Esophagus (tissue), 2 donors: ENCODE data around the gene MYB. TPM values are rescaled to one million over a fixed set of nuclear protein-coding genes. Genes with fewer than 3 reads are reported as not detected.
"Not testable (repeated sequence)": the region's sequence is repeated elsewhere in the genome, so short reads cannot be mapped to it uniquely, and the experiment has no call there.

Experiments
- H3K27ac ChIP-seq, 2 donors: one replicate each; pipeline ENCODE4 v1.5.1; 2013; ENCODE audit warnings: low read depth in 2 of 2, mild to moderate bottlenecking in 2 of 2, inconsistent platforms in 1 of 2, low read length in 1 of 2, moderate library complexity in 1 of 2
- H3K27me3 ChIP-seq, 2 donors: one replicate each; pipeline ENCODE4 v1.6.1; 2013; ENCODE audit warnings: low read length in 2 of 2, control low read depth in 1 of 2, mild to moderate bottlenecking in 1 of 2; ENCODE audit not compliant: insufficient read depth in 2 of 2, control insufficient read depth in 1 of 2
- H3K36me3 ChIP-seq, 2 donors: one replicate each; pipeline ENCODE4 v1.6.1; 2013; ENCODE audit warnings: low read length in 1 of 2; ENCODE audit not compliant: control insufficient read depth in 2 of 2, insufficient read depth in 2 of 2
- H3K4me1 ChIP-seq, 2 donors: one replicate each; pipeline ENCODE4 v1.6.1; 2013; ENCODE audit warnings: low read length in 1 of 2; ENCODE audit not compliant: control insufficient read depth in 2 of 2, insufficient read depth in 2 of 2
- H3K4me3 ChIP-seq, 2 donors: one replicate each; pipeline ENCODE4 v1.5.1; 2013; ENCODE audit warnings: low read length in 2 of 2, mild to moderate bottlenecking in 2 of 2, low read depth in 1 of 2, moderate library complexity in 1 of 2
- H3K9me3 ChIP-seq, 2 donors: one replicate each; pipeline ENCODE4 v1.6.1; 2013; ENCODE audit warnings: mild to moderate bottlenecking in 2 of 2, low read depth in 1 of 2, low read length in 1 of 2, moderate library complexity in 1 of 2; ENCODE audit not compliant: control insufficient read depth in 2 of 2, insufficient read depth in 1 of 2
- WGBS, 2 donors: extraction: QIAGEN DNeasy Blood & Tissue Kit; methylation state at CpG; one replicate each; pipeline ENCODE4 v1.1.7; 2013; 5-methylcytosine and 5-hydroxymethylcytosine counted together
- polyA plus RNA-seq, 2 donors: library from polyadenylated mRNA; stranded (reverse); fragments of 200-250 nt; gene quantifications; one replicate each; pipeline ENCODE4 v1.2.3, GENCODE V29; 2013
- donor health status: healthy with polysubstance abuse.
- donor health status: Bipolar disorder and iron deficiency.

The MYB gene
- polyA plus RNA-seq, 2 donors: 1.5 to 2.5 TPM

GRCh38 chr6:135146162-135146934, 34.8 kb upstream of the MYB start:
- Histone ChIP-seq H3K27ac (no peak overlapping the region), H3K4me3 (no peak overlapping the region), H3K4me1 (no peaks in the 10 kb centered on the region), H3K9me3 (no peaks in the 10 kb centered on the region), H3K36me3 (no peaks in the 10 kb centered on the region), H3K27me3 (no peaks in the 10 kb centered on the region)
- 88 to 93% methylated on average over 7 of the region's 7 CpGs for WGBS, 2 donors

GRCh38 chr6:135147637-135148592, 33.2 kb upstream of the MYB start:
- no peak overlapping the region for H3K27ac ChIP-seq
- H3K9me3 ChIP-seq: no peaks in the 10 kb centered on the region
- no peaks in the 10 kb centered on the region for H3K4me1 ChIP-seq
- no peaks in the 10 kb centered on the region for H3K27me3 ChIP-seq
- H3K4me3 ChIP-seq: no peak overlapping the region
- no peaks in the 10 kb centered on the region for H3K36me3 ChIP-seq
- WGBS, 2 donors: 77 to 80% methylated on average over 5 of the region's 5 CpGs

GRCh38 chr6:135148889-135149288, 32.2 kb upstream of the MYB start:
- WGBS, 2 donors: 78 to 79% methylated on average over 3 of the region's 3 CpGs
- no peaks in the 10 kb centered on the region for H3K4me1 ChIP-seq
- no peaks in the 10 kb centered on the region for H3K9me3 ChIP-seq
- H3K27ac ChIP-seq: no peak overlapping the region
- no peak overlapping the region for H3K4me3 ChIP-seq
- H3K27me3 ChIP-seq: no peaks in the 10 kb centered on the region
- H3K36me3 ChIP-seq: no peaks in the 10 kb centered on the region

- 71 to 76% methylated on average over 6 of the region's 6 CpGs for WGBS, 2 donors
- Histone ChIP-seq H3K27me3 (no peaks in the 10 kb centered on the region), H3K9me3 (no peaks in the 10 kb centered on the region), H3K36me3 (no peaks in the 10 kb centered on the region), H3K4me1 (no peaks in the 10 kb centered on the region), H3K4me3 (no peak overlapping the region), H3K27ac (no peak overlapping the region)
These were observed 31.7 kb upstream of the MYB start for GRCh38 chr6:135149376-135149775.

GRCh38 chr6:135150481-135150880, 30.6 kb upstream of the MYB start:
- not testable (repeated sequence) for H3K36me3 ChIP-seq, H3K4me3 ChIP-seq, H3K27ac ChIP-seq, H3K9me3 ChIP-seq, H3K4me1 ChIP-seq, H3K27me3 ChIP-seq
- WGBS, 2 donors: 77 to 85% methylated on average over 2 of the region's 2 CpGs

- H3K27ac ChIP-seq, H3K4me3 ChIP-seq, H3K9me3 ChIP-seq, H3K27me3 ChIP-seq, H3K4me1 ChIP-seq, H3K36me3 ChIP-seq: not testable (repeated sequence)
- 88 to 99% methylated on average over 2 of the region's 2 CpGs for WGBS, 2 donors
These were observed 27.0 kb upstream of the MYB start for GRCh38 chr6:135154125-135154524.

GRCh38 chr6:135158397-135158796, 22.7 kb upstream of the MYB start:
- no peak overlapping the region for H3K4me3 ChIP-seq
- H3K9me3 ChIP-seq: no peaks in the 10 kb centered on the region
- no peaks in the 10 kb centered on the region for H3K27me3 ChIP-seq
- 69 to 74% methylated on average over 4 of the region's 4 CpGs for WGBS, 2 donors
- H3K4me1 ChIP-seq: no peaks in the 10 kb centered on the region
- H3K27ac ChIP-seq: no peak overlapping the region
- H3K36me3 ChIP-seq: no peaks in the 10 kb centered on the region

- no peaks in the 10 kb centered on the region for H3K36me3 ChIP-seq
- H3K27me3 ChIP-seq: no peaks in the 10 kb centered on the region
- no peaks in the 10 kb centered on the region for H3K4me1 ChIP-seq
- WGBS, 2 donors: 59 to 66% methylated on average over 3 of the region's 3 CpGs
- H3K27ac ChIP-seq: no peak overlapping the region
- no peaks in the 10 kb centered on the region for H3K9me3 ChIP-seq
- no peak overlapping the region for H3K4me3 ChIP-seq
These were observed 21.6 kb upstream of the MYB start for GRCh38 chr6:135159531-135159930.

GRCh38 chr6:135161411-135162395, 19.4 kb upstream of the MYB start:
- Histone ChIP-seq H3K4me1 (no peaks in the 10 kb centered on the region), H3K27ac (no peak overlapping the region), H3K27me3 (no peaks in the 10 kb centered on the region), H3K36me3 (no peaks in the 10 kb centered on the region), H3K4me3 (no peak overlapping the region), H3K9me3 (no peaks in the 10 kb centered on the region)
- 82 to 87% methylated on average over 3 of the region's 3 CpGs for WGBS, 2 donors
